Measurements from ENCODE around the gene TP73. TPM values are rescaled to one million over a fixed set of nuclear protein-coding genes. Genes with fewer than 3 reads are reported as not detected.

TP73 gene
- total RNA-seq, 3 donors from 2014 or later: 0.66 to 1.0 TPM; not detected in 1

- H3K4me1 ChIP-seq: no peaks in the 10 kb centered on the region
- no peak for DNase-seq (ENCODE audit: low spot score in 2 of 2)
- no peak overlapping the region for H3K27ac ChIP-seq
- H3K4me3 ChIP-seq: no peak overlapping the region
- H3K27me3 ChIP-seq: no peaks in the 10 kb centered on the region
- TF ChIP-seq POLR2A (IDR thresholded peaks at IDR 0.05) (no peak), CTCF (IDR thresholded peaks at IDR 0.05) (no peak), POLR2AphosphoS5 (IDR thresholded peaks at IDR 0.05) (no peak)
- intact Hi-C loops (cut with DNase I; ENCODE audit: low total_unique reads): no loop called here
- peaks cover 6% of the 10 kb centered on the region for H3K36me3 ChIP-seq
- no peaks in the 10 kb centered on the region for H3K9me3 ChIP-seq
Observed at GRCh38 chr1:3736708-3737107, 84.4 kb downstream of the TP73 start.

- intact Hi-C loops (cut with DNase I; ENCODE audit: low total_unique reads): no loop called here
- no peaks in the 10 kb centered on the region for H3K4me1 ChIP-seq
- no peaks in the 10 kb centered on the region for H3K27me3 ChIP-seq
- H3K36me3 ChIP-seq: peaks cover 14% of the 10 kb centered on the region
- H3K4me3 ChIP-seq: no peak overlapping the region
- no peak for DNase-seq (ENCODE audit: low spot score in 2 of 2)
- no peak for TF ChIP-seq POLR2AphosphoS5 (IDR thresholded peaks at IDR 0.05)
- TF ChIP-seq POLR2A (IDR thresholded peaks at IDR 0.05): no peak
- TF ChIP-seq CTCF (IDR thresholded peaks at IDR 0.05): no peak
- H3K27ac ChIP-seq: no peak overlapping the region
- H3K9me3 ChIP-seq: no peaks in the 10 kb centered on the region
Observed at GRCh38 chr1:3738943-3739342, 86.6 kb downstream of the TP73 start.

GRCh38 chr1:3740042-3740441, 87.7 kb downstream of the TP73 start:
- Histone ChIP-seq H3K36me3 (peaks cover 14% of the 10 kb centered on the region), H3K27ac (no peak overlapping the region), H3K4me1 (no peaks in the 10 kb centered on the region), H3K27me3 (no peaks in the 10 kb centered on the region), H3K4me3 (no peak overlapping the region), H3K9me3 (no peaks in the 10 kb centered on the region)
- intact Hi-C loops (cut with DNase I; ENCODE audit: low total_unique reads): no loop called here
- TF ChIP-seq POLR2AphosphoS5 (IDR thresholded peaks at IDR 0.05) (no peak), CTCF (IDR thresholded peaks at IDR 0.05) (no peak), POLR2A (IDR thresholded peaks at IDR 0.05) (no peak)
- DNase-seq (ENCODE audit: low spot score in 2 of 2): no peak

- TF ChIP-seq POLR2AphosphoS5 (IDR thresholded peaks at IDR 0.05) (no peak), CTCF (IDR thresholded peaks at IDR 0.05) (no peak), POLR2A (IDR thresholded peaks at IDR 0.05) (no peak)
Observed at GRCh38 chr1:3740752-3741151, 88.4 kb downstream of the TP73 start.

GRCh38 chr1:3741566-3742438, 89.5 kb downstream of the TP73 start:
- Histone ChIP-seq H3K4me3 (no peak overlapping the region), H3K4me1 (no peaks in the 10 kb centered on the region), H3K27me3 (no peaks in the 10 kb centered on the region), H3K27ac (no peak overlapping the region), H3K9me3 (no peaks in the 10 kb centered on the region), H3K36me3 (peaks cover 12% of the 10 kb centered on the region)
- DNase-seq (ENCODE audit: low spot score in 2 of 2): no peak
- intact Hi-C loops (cut with DNase I; ENCODE audit: low total_unique reads): no loop called here
- TF ChIP-seq CTCF (IDR thresholded peaks at IDR 0.05) (no peak), POLR2AphosphoS5 (IDR thresholded peaks at IDR 0.05) (no peak), POLR2A (IDR thresholded peaks at IDR 0.05) (no peak)

More at GRCh38 chr1:3740752-3741151, 88.4 kb downstream of the TP73 start:
- Histone ChIP-seq H3K4me3 (no peak overlapping the region), H3K4me1 (no peaks in the 10 kb centered on the region), H3K27me3 (no peaks in the 10 kb centered on the region), H3K9me3 (no peaks in the 10 kb centered on the region), H3K36me3 (peaks cover 14% of the 10 kb centered on the region), H3K27ac (no peak overlapping the region)
- intact Hi-C loops (cut with DNase I; ENCODE audit: low total_unique reads): no loop called here
- DNase-seq (ENCODE audit: low spot score in 2 of 2): no peak

All from breast epithelium (tissue), 4 donors.